HG03139 (cell line): Measurements from ENCODE around the gene C12orf54.
"Not testable (repeated sequence)": the region's sequence is repeated elsewhere in the genome, so short reads cannot be mapped to it uniquely, and the experiment has no call there.

Source experiments
- ATAC-seq: cut with Tn5 transposase; IDR thresholded peaks from one replicate; pipeline ENCODE4 v1.9.1; 2021; ENCODE audit not compliant: unreplicated experiment

The C12orf54 gene

GRCh38 chr12:48482198-48482597 is at the start of gene C12orf54:
Gene C12orf54 (plus strand): TSS chr12:48482498. CDS start chr12:48483297, 799 bp downstream.
- no peak for ATAC-seq

GRCh38 chr12:48434016-48434415 is 48.3 kb upstream of the C12orf54 start:
- ATAC-seq = not testable (repeated sequence)

- ATAC-seq = no peak
Measured at GRCh38 chr12:48441069-48441468, 41.2 kb upstream of the C12orf54 start.

- no peak for ATAC-seq
Measured at GRCh38 chr12:48442179-48442847, 40.0 kb upstream of the C12orf54 start.

- no peak for ATAC-seq
Measured at GRCh38 chr12:48445538-48445937, 36.8 kb upstream of the C12orf54 start.

- ATAC-seq = no peak
Measured at GRCh38 chr12:48446161-48446776, 36.0 kb upstream of the C12orf54 start.

GRCh38 chr12:48447755-48448154 is 34.5 kb upstream of the C12orf54 start:
- ATAC-seq = no peak

- ATAC-seq = no peak
Measured at GRCh38 chr12:48451372-48451771, 30.9 kb upstream of the C12orf54 start.

GRCh38 chr12:48452961-48453360 is 29.3 kb upstream of the C12orf54 start:
- ATAC-seq = not testable (repeated sequence)

GRCh38 chr12:48454667-48455066 is 27.6 kb upstream of the C12orf54 start:
- ATAC-seq = no peak

GRCh38 chr12:48455116-48455515 is 27.2 kb upstream of the C12orf54 start:
- ATAC-seq = no peak

GRCh38 chr12:48459259-48459658 is 23.0 kb upstream of the C12orf54 start:
- no peak for ATAC-seq

GRCh38 chr12:48469027-48469426 is 13.3 kb upstream of the C12orf54 start:
- ATAC-seq = not testable (repeated sequence)

GRCh38 chr12:48472259-48472658 is 10.0 kb upstream of the C12orf54 start, which contains the start of gene ANP32D:
Gene ANP32D (plus strand): TSS chr12:48472559. CDS start chr12:48472665, 106 bp downstream.
- ATAC-seq = no peak

GRCh38 chr12:48473061-48473460 is 9.2 kb upstream of the C12orf54 start:
- no peak for ATAC-seq

- ATAC-seq = not testable (repeated sequence)
Measured at GRCh38 chr12:48474497-48474896, 7.8 kb upstream of the C12orf54 start.

GRCh38 chr12:48482930-48483329 is 632 bp downstream of the C12orf54 start:
- no peak for ATAC-seq

- no peak for ATAC-seq
Measured at GRCh38 chr12:48486261-48486660, 4.0 kb downstream of the C12orf54 start.

- no peak for ATAC-seq
Measured at GRCh38 chr12:48486679-48487078, 4.4 kb downstream of the C12orf54 start.

- ATAC-seq = peak; percentile 89
Measured at GRCh38 chr12:48489012-48489411, 6.7 kb downstream of the C12orf54 start.

- not testable (repeated sequence) for ATAC-seq
Measured at GRCh38 chr12:48489456-48489855, 7.2 kb downstream of the C12orf54 start.

- ATAC-seq = not testable (repeated sequence)
Measured at GRCh38 chr12:48500281-48500680, 18.0 kb downstream of the C12orf54 start.
